SK-N-MC (cell line): ENCODE measurements around the gene GRIA3.

Experiments used
- EZH2 ChIP-seq: fragments of 200-600 bp; sonication (generic); IDR thresholded peaks from one replicate; pipeline ENCODE4 v1.6.1; 2017; ENCODE audit warnings: antibody characterized with exemption
- FOXP2 ChIP-seq: optimal IDR thresholded peaks from 2 replicates; pipeline ENCODE3; 2011; ENCODE audit warnings: mild to moderate bottlenecking, moderate library complexity; ENCODE audit not compliant: insufficient read depth; ENCODE audit errors: extremely low read length, control extremely low read depth
- POLR2AphosphoS5 ChIP-seq: IDR thresholded peaks from 2 replicates; pipeline ENCODE4 v1.6.1; 2012; ENCODE audit warnings: mild to moderate bottlenecking, low read depth, low read length, borderline replicate concordance

DNA sequence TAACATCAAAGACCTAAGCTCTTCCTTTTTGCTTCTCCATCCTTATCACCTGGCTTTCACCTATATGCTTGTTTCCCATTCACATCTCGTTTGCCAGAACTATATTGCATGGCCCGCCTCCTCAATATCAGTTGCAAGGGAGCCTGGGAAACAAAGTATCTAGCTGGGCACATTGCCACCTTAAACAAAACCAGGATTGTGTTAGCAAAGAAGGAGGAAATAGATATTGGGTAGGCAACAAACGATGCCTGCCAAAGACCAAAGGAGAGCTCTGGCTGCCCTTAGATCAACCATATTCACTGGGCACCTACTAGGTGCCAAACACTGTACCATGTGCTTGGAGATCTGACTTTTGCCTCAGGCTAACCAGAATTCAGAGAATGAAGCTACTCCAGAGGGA lies 107.5 kb downstream of the GRIA3 start:
- TF ChIP-seq EZH2 = no peak
- no peak for TF ChIP-seq POLR2AphosphoS5
- TF ChIP-seq FOXP2 = no peak
